Breast epithelium (tissue), 4 donors: ENCODE results near the gene ATP6V1G2. TPM values are rescaled to one million over a fixed set of nuclear protein-coding genes. Genes with fewer than 3 reads are reported as not detected.

Source experiments
- DNase-seq, 2 donors: peaks; one replicate each; pipeline ENCODE4 v3.0.0-alpha.2; 2019; ENCODE audit warnings: low spot score in 2 of 2
- H3K27ac ChIP-seq, 2 donors: fragments of 200-600 bp; sonication (generic) in 1 of 2; one replicate each; pipeline ENCODE4 v1.5.1; 2016 to 2019; ENCODE audit warnings: mild to moderate bottlenecking in 1 of 2
- H3K27me3 ChIP-seq, 2 donors: fragments of 200-600 bp; sonication (generic) in 1 of 2; one replicate each; pipeline versions ENCODE4 v1.5.1 to v1.6.0; 2017 to 2019; ENCODE audit warnings: control low read depth in 1 of 2, mild to moderate bottlenecking in 1 of 2
- H3K36me3 ChIP-seq: fragments of 200-600 bp; one replicate; pipeline ENCODE4 v1.5.1; 2019
- H3K4me1 ChIP-seq, 2 donors: fragments of 200-600 bp; sonication (generic); one replicate each; pipeline ENCODE4 v1.5.1; 2016 to 2019; ENCODE audit warnings: control low read depth in 1 of 2
- H3K4me3 ChIP-seq, 3 donors: fragments of 200-600 bp; sonication (generic); 1 replicate in 2 of 3; 2 replicates in 1 of 3; pipeline ENCODE4 v1.5.1; 2016 to 2019; ENCODE audit warnings: mild to moderate bottlenecking in 3 of 3, moderate library complexity in 2 of 3
- H3K9me3 ChIP-seq, 2 donors: fragments of 200-600 bp; sonication (generic) in 1 of 2; one replicate each; pipeline ENCODE4 v1.5.1; 2016 to 2019; ENCODE audit warnings: control low read depth in 1 of 2
- POLR2A ChIP-seq: fragments of 450-650 bp; IDR thresholded peaks from one replicate; pipeline ENCODE4 v1.6.1; 2016; ENCODE audit warnings: antibody characterized with exemption, mild to moderate bottlenecking, moderate library complexity
- POLR2AphosphoS5 ChIP-seq, 3 donors: sonication (generic); formaldehyde crosslinking; IDR thresholded peaks; one replicate each; pipeline ENCODE4 v1.6.1; 2017; ENCODE audit warnings: antibody characterized with exemption in 3 of 3
- intact Hi-C: fragments of 100-400 bp; cut with DNase I; formaldehyde crosslinking; loops from one replicate; pipeline ENCODE4 v1.15.1; 2023; ENCODE audit warnings: low total_unique reads
- total RNA-seq, 3 donors: library from RNA; depleted of rRNA; stranded (reverse); fragments of >200 nt; gene quantifications; one replicate each; pipeline ENCODE4 v1.1.0, GENCODE V29; 2016
- TF ChIP-seq, protein P1 (sequence below), 3 donors: fragments of 450-650 bp; IDR thresholded peaks; one replicate each; pipeline ENCODE4 v1.5.1; 2016 to 2017; ENCODE audit warnings: antibody characterized with exemption in 3 of 3, mild to moderate bottlenecking in 3 of 3, moderate library complexity in 3 of 3

Gene ATP6V1G2
- total RNA-seq, 3 donors from 2014 or later = 0.44 to 1.8 (median 1.6) TPM

DNA sequence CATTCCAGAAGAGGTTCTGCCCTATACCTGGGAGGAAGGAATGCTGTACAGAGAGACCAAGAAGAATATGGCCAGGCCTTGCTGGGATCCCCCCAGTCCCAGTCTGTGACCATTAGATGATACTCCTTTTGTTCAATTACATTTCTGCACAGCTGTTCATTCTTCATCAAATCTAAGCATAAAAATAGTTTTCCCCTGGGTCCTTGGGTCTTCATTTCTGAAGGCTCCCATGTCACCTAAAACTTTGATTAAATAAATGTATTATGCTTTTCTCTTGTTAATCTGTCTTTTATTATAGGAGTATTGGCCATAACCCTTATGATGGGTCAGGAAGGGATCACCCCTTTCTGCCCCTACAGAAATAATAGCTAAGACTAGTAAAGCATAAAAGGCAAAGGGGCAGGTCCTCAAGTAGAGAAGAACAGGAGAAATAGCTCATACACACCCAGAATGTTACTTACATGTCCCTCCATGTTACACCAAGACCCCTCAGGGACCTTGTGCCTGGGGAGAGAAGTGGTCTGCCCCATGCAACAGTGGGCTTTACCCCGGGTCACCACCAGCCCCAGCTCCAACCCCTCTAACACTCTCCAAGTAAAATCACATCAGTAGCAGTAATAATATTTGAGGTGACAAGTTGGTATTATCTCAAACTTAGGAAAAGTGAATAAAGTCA, 23.6 kb upstream of the ATP6V1G2 start:
- Histone ChIP-seq H3K4me1 (no peaks in the 10 kb centered on the region), H3K9me3 (no peaks in the 10 kb centered on the region), H3K27ac (no peak overlapping the region), H3K4me3 (no peak overlapping the region), H3K36me3 (no peaks in the 10 kb centered on the region), H3K27me3 (peaks cover 0 to 4% of the 10 kb centered on the region in 2 donors)
- DNase-seq = no peak
- TF ChIP-seq POLR2AphosphoS5 (IDR thresholded peaks at IDR 0.05) = no peak
- TF ChIP-seq, protein P1, sequence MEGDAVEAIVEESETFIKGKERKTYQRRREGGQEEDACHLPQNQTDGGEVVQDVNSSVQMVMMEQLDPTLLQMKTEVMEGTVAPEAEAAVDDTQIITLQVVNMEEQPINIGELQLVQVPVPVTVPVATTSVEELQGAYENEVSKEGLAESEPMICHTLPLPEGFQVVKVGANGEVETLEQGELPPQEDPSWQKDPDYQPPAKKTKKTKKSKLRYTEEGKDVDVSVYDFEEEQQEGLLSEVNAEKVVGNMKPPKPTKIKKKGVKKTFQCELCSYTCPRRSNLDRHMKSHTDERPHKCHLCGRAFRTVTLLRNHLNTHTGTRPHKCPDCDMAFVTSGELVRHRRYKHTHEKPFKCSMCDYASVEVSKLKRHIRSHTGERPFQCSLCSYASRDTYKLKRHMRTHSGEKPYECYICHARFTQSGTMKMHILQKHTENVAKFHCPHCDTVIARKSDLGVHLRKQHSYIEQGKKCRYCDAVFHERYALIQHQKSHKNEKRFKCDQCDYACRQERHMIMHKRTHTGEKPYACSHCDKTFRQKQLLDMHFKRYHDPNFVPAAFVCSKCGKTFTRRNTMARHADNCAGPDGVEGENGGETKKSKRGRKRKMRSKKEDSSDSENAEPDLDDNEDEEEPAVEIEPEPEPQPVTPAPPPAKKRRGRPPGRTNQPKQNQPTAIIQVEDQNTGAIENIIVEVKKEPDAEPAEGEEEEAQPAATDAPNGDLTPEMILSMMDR (IDR thresholded peaks at IDR 0.05) = no peak
- TF ChIP-seq POLR2A = no peak
- intact Hi-C loops = no loop called here

DNA sequence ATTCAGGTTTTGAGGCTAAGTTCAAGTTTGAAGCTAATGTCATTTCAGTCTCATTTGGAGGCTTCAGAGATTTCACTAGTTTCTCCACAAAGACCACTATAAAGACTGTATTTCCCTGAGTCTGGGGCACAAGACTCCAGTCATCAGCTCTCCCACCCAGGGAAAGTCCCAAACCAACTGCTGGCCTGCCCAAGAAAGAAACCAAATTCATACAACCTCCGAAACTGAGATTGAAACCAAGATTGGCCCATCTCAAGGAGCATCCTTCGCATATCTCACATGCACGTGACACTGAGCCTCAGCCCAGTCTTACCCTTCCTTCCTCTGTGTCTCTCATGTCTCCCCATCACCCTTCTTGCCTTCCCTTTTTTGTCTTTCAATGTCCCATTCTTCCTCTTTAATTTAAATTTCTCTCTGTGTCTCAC, 22.1 kb upstream of the ATP6V1G2 start:
- no peak for DNase-seq
- peaks cover 0 to 4% of the 10 kb centered on the region in 2 donors for H3K27me3 ChIP-seq
- no peaks in the 10 kb centered on the region for H3K4me1 ChIP-seq
- no peak overlapping the region for H3K4me3 ChIP-seq
- no peaks in the 10 kb centered on the region for H3K9me3 ChIP-seq
- intact Hi-C loops = no loop called here
- TF ChIP-seq, protein P1 (IDR thresholded peaks at IDR 0.05) = no peak
- TF ChIP-seq POLR2A = no peak
- no peak for TF ChIP-seq POLR2AphosphoS5 (IDR thresholded peaks at IDR 0.05)
- no peaks in the 10 kb centered on the region for H3K36me3 ChIP-seq
- no peak overlapping the region for H3K27ac ChIP-seq

DNA sequence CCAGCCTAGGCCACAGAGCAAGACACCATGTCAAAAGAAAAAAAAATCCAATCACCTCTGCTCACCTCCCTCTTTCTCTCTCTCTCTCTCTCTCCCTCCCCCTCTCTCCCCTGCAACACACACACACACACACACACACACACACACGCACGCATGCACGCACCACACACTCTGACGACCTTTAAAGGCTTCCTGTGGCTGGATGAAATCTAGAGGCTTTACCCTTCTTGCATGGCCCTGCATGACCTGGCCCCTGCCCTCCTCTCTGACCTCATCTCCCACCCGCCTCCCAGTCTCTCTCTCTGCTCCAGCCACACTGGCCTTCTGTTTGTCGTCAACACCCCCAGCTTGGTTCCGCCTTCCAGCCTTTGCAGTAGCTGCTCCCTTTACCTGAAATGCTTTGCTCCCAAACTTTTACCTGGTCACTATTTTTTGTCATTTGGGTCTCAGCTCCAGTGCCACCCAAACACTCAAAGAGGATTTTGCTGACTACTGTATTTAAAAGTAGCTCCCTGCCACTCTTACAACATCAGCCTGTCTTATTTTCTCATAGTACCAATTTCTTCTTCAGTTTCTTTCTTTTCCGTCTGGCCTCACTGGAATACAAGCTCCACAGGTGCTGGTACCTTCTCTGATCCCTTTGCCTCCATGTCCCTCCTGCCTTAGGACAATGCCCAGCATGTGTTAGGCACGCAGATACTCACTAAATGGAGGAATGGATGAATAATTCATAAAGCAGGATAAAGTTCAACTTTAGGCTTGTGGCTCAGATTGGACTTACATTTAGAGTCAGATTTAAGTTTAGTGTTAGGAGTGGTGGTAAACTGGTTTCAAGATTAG, 21.3 kb upstream of the ATP6V1G2 start:
- intact Hi-C loops = no loop called here
- no peak for DNase-seq

DNA sequence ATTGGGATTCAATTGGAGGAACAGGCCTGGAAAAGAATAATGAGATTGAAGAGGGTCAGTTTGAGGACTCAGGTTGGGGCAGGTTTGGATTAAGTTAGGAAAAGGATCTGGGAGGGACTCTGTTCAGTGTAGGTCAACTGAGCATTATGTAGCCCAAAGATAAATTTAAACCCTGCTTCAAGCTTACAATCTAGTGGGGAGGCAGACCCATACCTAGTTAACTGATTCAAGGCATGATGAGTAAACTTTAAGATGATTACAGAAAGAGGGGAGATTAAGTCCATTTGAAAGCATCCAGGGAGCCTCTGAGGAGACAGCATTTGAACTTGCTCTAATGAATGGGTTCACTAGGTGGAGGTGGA, 14.3 kb upstream of the ATP6V1G2 start:
- intact Hi-C loops = no loop called here
- peak overlapping the region in 1 of 2 donors; percentile 23 for H3K27ac ChIP-seq
- no peak overlapping the region for H3K4me3 ChIP-seq
- DNase-seq = no peak
- no peaks in the 10 kb centered on the region for H3K27me3 ChIP-seq
- no peaks in the 10 kb centered on the region for H3K36me3 ChIP-seq
- no peaks in the 10 kb centered on the region for H3K4me1 ChIP-seq
- no peaks in the 10 kb centered on the region for H3K9me3 ChIP-seq
- TF ChIP-seq, protein P1 (IDR thresholded peaks at IDR 0.05) = no peak
- no peak for TF ChIP-seq POLR2AphosphoS5 (IDR thresholded peaks at IDR 0.05)

More for the DNA sequence above, 21.3 kb upstream of the ATP6V1G2 start:
- no peak overlapping the region for H3K4me3 ChIP-seq
- no peaks in the 10 kb centered on the region for H3K9me3 ChIP-seq
- H3K27ac ChIP-seq = no peak overlapping the region
- no peaks in the 10 kb centered on the region for H3K36me3 ChIP-seq
- no peaks in the 10 kb centered on the region for H3K4me1 ChIP-seq
- peaks cover 0 to 4% of the 10 kb centered on the region in 2 donors for H3K27me3 ChIP-seq
- TF ChIP-seq, protein P1 (IDR thresholded peaks at IDR 0.05) = no peak
- TF ChIP-seq POLR2A (no peak), POLR2AphosphoS5 (IDR thresholded peaks at IDR 0.05) (no peak)
